Panc1 (cell line): ENCODE results near the gene LENEP. TPM values are rescaled to one million over a fixed set of nuclear protein-coding genes. Genes with fewer than 3 reads are reported as not detected.

Experiments
- ATAC-seq: fragments of 200-7000 bp; cut with Tn5 transposase; 2 replicates; pipeline ENCODE4 v1.9.1; 2020; ENCODE audit warnings: mild to moderate bottlenecking, moderate library complexity
- BruUV-seq: library from RNA; stranded (reverse); fragments of 400-500 nt; replicated peaks from 2 replicates; lab custom pipeline; 2021; lab: Mats Ljungman, UMichigan
- CTCF ChIA-PET: fragments of 300-600 bp; sonication (Branson Sonifier 250); formaldehyde crosslinking; loops from one replicate; lab custom pipeline; 2022; ENCODE audit warnings: antibody characterized with exemption; lab: Charles Lee
- POLR2A ChIA-PET: fragments of 300-600 bp; sonication (Branson Sonifier 250); formaldehyde crosslinking; loops from one replicate; lab custom pipeline; 2022; ENCODE audit warnings: antibody characterized with exemption; lab: Charles Lee
- DNase-seq: peaks from one replicate; pipeline ENCODE4 v3.0.0-alpha.2; 2010; ENCODE audit warnings: low read depth, low spot score
- H3K27ac ChIP-seq: 2 replicates; pipeline ENCODE4 v1.5.1; 2011; ENCODE audit warnings: mild to moderate bottlenecking, low read length, inconsistent platforms
- H3K27me3 ChIP-seq: fragments of 200-500 bp; sonication (Bioruptor generic); 2 replicates; pipeline ENCODE4 v1.6.0; 2014; ENCODE audit warnings: low read length, inconsistent platforms; ENCODE audit not compliant: control insufficient read depth, insufficient read depth
- H3K36me3 ChIP-seq: fragments of 200-500 bp; sonication (Bioruptor generic); 2 replicates; pipeline ENCODE4 v1.5.1; 2014; ENCODE audit warnings: inconsistent platforms, mild to moderate bottlenecking, low read length, moderate library complexity; ENCODE audit not compliant: control insufficient read depth, insufficient read depth
- H3K4me1 ChIP-seq: 2 replicates; pipeline ENCODE4 v1.5.1; 2011; ENCODE audit warnings: inconsistent platforms, mild to moderate bottlenecking, low read length, moderate library complexity; ENCODE audit not compliant: control insufficient read depth, insufficient read depth
- H3K4me3 ChIP-seq, 2 experiments: 2 replicates each; pipeline ENCODE4 v1.5.1; 2011 to 2012; ENCODE audit warnings: low read depth in 2 of 2, low read length in 2 of 2, mild to moderate bottlenecking in 2 of 2, inconsistent platforms in 1 of 2, moderate library complexity in 1 of 2
- H3K9me3 ChIP-seq: fragments of 200-500 bp; sonication (Bioruptor generic); 2 replicates; pipeline ENCODE4 v1.5.1; 2014; ENCODE audit warnings: low read depth, mild to moderate bottlenecking, inconsistent platforms, low read length, moderate library complexity; ENCODE audit not compliant: control insufficient read depth, insufficient read depth
- POLR2AphosphoS5 ChIP-seq: IDR thresholded peaks from 2 replicates; pipeline ENCODE4 v1.6.1; 2012; ENCODE audit warnings: mild to moderate bottlenecking, low read depth, low read length, moderate library complexity
- SIN3A ChIP-seq: IDR thresholded peaks from 2 replicates; pipeline ENCODE4 v1.6.1; 2012; ENCODE audit warnings: low read depth, mild to moderate bottlenecking, low read length, moderate library complexity, borderline replicate concordance; ENCODE audit not compliant: insufficient read depth
- TCF7L2 ChIP-seq: IDR thresholded peaks from 2 replicates; pipeline ENCODE4 v1.6.1; 2011; ENCODE audit warnings: mild to moderate bottlenecking, low read depth, low read length, inconsistent platforms
- in situ Hi-C: cut with HindIII; loops from 2 replicates; pipeline ENCODE4 v1.10.0; 2016; ENCODE audit warnings: low sequenced_read_pairs, low pct_unique_long_range_greater_than_20kb
- intact Hi-C: fragments of 100-400 bp; cut with micrococcal nuclease; formaldehyde crosslinking; loops from one replicate; pipeline ENCODE4 v1.10.0; 2022; ENCODE audit not compliant: unreplicated experiment
- total RNA-seq: library from RNA; stranded (reverse); gene quantifications from one replicate; pipeline ENCODE4 v1.2.1, GENCODE V29; 2021; ENCODE audit not compliant: unreplicated experiment
- TF ChIP-seq, protein P1 (sequence below): fragments of 450-650 bp; IDR thresholded peaks from 2 replicates; pipeline ENCODE4 v1.5.1; 2017; ENCODE audit warnings: mild to moderate bottlenecking
- TF ChIP-seq, protein P2 (sequence below), 2 experiments: IDR thresholded peaks; 2 replicates each; pipeline ENCODE4 v1.6.1; 2011 to 2012; ENCODE audit warnings: low read depth in 2 of 2, control low read depth in 1 of 2, low read length in 1 of 2, mild to moderate bottlenecking in 1 of 2, moderate library complexity in 1 of 2; ENCODE audit not compliant: insufficient read depth in 1 of 2

Gene LENEP
- total RNA-seq, 1 experiment from 2014 or later, result 0.67 TPM

DNA sequence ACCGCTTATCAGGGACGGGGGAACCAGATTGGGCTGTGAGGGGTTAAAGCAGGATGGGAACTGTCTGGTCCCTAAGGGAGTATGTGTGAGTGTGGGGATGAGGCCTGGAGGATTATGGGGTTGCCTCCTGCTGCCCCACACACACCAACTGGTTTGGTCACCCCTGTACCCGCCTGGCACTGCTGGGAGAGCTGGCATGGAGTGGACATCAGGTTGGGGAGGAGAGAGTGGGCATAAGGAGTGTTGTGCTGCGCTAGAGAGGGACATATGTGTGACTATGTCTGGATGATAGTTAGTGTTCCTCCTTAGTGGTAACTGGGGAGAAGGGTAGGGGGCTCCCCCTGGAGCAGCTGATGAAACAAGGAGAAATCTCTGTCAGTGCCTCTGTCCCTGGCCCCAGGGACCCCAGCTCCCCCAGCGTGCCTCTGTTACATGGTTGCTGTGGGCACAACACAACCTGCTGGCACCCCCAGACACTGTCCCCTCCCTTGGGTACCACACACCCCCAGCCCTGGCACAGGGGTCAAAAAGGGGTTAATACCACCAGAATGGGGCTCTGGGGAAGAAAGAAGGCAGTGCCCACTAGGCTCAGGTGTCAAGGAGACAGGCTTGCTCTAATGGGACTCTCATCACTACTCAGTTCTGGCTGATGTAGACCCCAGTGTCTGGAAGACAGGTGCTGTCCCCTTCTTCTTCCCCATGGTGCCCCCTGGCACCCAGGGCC, 11.1 kb downstream of the LENEP start:
- ATAC-seq (no peak), DNase-seq (no peak)
- Histone ChIP-seq H3K27me3 (no peaks in the 10 kb centered on the region), H3K9me3 (no peaks in the 10 kb centered on the region), H3K4me1 (peaks cover 48% of the 10 kb centered on the region), H3K27ac (peak overlapping the region; percentile 99), H3K36me3 (peaks cover 5% of the 10 kb centered on the region; the same call in 1 of the 2 replicates), H3K4me3 (peak overlapping the region; percentile 80 to 98)
- TF ChIP-seq, protein P1, sequence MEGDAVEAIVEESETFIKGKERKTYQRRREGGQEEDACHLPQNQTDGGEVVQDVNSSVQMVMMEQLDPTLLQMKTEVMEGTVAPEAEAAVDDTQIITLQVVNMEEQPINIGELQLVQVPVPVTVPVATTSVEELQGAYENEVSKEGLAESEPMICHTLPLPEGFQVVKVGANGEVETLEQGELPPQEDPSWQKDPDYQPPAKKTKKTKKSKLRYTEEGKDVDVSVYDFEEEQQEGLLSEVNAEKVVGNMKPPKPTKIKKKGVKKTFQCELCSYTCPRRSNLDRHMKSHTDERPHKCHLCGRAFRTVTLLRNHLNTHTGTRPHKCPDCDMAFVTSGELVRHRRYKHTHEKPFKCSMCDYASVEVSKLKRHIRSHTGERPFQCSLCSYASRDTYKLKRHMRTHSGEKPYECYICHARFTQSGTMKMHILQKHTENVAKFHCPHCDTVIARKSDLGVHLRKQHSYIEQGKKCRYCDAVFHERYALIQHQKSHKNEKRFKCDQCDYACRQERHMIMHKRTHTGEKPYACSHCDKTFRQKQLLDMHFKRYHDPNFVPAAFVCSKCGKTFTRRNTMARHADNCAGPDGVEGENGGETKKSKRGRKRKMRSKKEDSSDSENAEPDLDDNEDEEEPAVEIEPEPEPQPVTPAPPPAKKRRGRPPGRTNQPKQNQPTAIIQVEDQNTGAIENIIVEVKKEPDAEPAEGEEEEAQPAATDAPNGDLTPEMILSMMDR, result no peak
- TF ChIP-seq TCF7L2 (no peak), POLR2AphosphoS5 (no peak), SIN3A (no peak)
- TF ChIP-seq, protein P2, sequence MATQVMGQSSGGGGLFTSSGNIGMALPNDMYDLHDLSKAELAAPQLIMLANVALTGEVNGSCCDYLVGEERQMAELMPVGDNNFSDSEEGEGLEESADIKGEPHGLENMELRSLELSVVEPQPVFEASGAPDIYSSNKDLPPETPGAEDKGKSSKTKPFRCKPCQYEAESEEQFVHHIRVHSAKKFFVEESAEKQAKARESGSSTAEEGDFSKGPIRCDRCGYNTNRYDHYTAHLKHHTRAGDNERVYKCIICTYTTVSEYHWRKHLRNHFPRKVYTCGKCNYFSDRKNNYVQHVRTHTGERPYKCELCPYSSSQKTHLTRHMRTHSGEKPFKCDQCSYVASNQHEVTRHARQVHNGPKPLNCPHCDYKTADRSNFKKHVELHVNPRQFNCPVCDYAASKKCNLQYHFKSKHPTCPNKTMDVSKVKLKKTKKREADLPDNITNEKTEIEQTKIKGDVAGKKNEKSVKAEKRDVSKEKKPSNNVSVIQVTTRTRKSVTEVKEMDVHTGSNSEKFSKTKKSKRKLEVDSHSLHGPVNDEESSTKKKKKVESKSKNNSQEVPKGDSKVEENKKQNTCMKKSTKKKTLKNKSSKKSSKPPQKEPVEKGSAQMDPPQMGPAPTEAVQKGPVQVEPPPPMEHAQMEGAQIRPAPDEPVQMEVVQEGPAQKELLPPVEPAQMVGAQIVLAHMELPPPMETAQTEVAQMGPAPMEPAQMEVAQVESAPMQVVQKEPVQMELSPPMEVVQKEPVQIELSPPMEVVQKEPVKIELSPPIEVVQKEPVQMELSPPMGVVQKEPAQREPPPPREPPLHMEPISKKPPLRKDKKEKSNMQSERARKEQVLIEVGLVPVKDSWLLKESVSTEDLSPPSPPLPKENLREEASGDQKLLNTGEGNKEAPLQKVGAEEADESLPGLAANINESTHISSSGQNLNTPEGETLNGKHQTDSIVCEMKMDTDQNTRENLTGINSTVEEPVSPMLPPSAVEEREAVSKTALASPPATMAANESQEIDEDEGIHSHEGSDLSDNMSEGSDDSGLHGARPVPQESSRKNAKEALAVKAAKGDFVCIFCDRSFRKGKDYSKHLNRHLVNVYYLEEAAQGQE (IDR thresholded peaks at IDR 0.05; ENCODE audit: insufficient read depth in 1 of 2, low read depth in 2 of 2, low read length in 1 of 2), result no peak
- ChIA-PET CTCF (no interaction called here), POLR2A (no interaction called here)
- intact Hi-C loops (loop anchor here (5.0 kb wide), 1 partner anchor 277 kb away; no protein-coding TSS in a partner anchor), in situ Hi-C loops (no loop called here)
- BruUV-seq, result no TSS peak

DNA sequence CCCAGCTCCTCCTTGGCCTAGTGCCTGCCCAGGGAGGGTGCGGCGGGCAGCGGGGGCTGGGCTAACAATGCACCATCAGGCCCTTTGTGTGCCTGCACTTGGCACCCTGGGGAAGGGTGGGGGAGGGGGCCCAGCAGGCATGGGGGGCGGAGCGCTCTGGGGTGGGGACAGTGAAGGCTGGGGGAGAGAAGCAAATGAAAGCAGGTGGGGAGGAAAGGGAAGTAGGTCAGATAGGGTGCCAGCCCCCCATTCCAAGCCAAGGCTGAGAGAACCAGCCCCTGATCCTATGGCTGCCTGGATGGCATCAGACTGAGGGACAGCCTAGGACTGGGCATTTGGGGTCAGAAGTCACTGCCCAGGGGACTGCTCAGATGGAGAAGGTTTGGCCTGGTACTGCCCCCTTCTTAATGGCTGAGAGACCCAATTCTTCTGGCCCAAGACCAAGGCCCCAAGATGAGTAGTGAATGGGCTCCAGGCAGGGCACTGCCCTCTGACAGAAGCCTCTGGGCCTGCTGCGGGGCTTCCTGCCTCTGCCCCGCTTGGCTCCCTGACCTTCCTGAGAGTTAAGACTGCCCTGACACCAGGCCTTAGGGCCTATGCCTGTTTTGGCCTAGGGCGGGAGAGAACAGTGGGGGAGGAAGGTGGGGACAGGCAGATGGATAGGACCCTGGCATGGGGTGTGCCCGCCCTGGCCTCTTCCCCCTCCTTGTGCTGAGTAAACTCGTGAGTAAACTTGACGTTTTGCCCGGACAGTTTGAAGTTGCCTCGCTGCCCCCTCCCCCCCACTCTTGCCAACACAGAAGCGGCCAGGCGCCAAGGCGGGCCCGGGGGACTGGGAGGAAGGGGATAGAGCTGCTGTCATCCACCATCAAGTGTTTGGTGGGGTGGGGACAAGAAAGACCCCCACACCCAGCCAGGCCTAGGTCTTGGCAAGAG, 12.0 kb downstream of the LENEP start:
- intact Hi-C loops (no loop called here), in situ Hi-C loops (no loop called here)
- TF ChIP-seq POLR2AphosphoS5, result peak; percentile 26; the same call in 1 of the 2 replicates
- TF ChIP-seq, protein P1, result no peak
- TF ChIP-seq, protein P2 (IDR thresholded peaks at IDR 0.05; ENCODE audit: insufficient read depth in 1 of 2, low read depth in 2 of 2, low read length in 1 of 2), result no peak
- Histone ChIP-seq H3K4me1 (peaks cover 40% of the 10 kb centered on the region), H3K27ac (peak overlapping the region; percentile 99), H3K9me3 (no peaks in the 10 kb centered on the region), H3K36me3 (peaks cover 5% of the 10 kb centered on the region; the same call in 1 of the 2 replicates), H3K4me3 (peak overlapping the region; percentile 80 to 98; a peak in 3 of 4 replicates), H3K27me3 (no peaks in the 10 kb centered on the region)
- CTCF ChIA-PET, result no interaction called here
- no peak for DNase-seq
- ATAC-seq, result peak; percentile 1; the same call in 1 of the 2 replicates
- TSS peak; percentile 59 for BruUV-seq
- POLR2A ChIA-PET, result no interaction called here
